Ishikawa (cell line): ENCODE measurements around the gene PRSS38.

ENCODE experiments used
- CEBPB ChIP-seq: IDR thresholded peaks from 2 replicates; pipeline ENCODE4 v1.6.1; 2012
- CREB1 ChIP-seq: IDR thresholded peaks from 2 replicates; pipeline ENCODE4 v1.6.1; 2012; ENCODE audit warnings: low read depth
- EP300 ChIP-seq: IDR thresholded peaks from 2 replicates; pipeline ENCODE4 v1.6.1; 2012; ENCODE audit warnings: borderline replicate concordance
- NFIC ChIP-seq: IDR thresholded peaks from 2 replicates; pipeline ENCODE4 v1.6.1; 2012
- RAD21 ChIP-seq: IDR thresholded peaks from 2 replicates; pipeline ENCODE4 v1.6.1; 2012; ENCODE audit warnings: low read depth
- REST ChIP-seq: IDR thresholded peaks from 2 replicates; pipeline ENCODE4 v1.6.1; 2012; ENCODE audit warnings: low read depth, mild to moderate bottlenecking
- TCF12 ChIP-seq: IDR thresholded peaks from 2 replicates; pipeline ENCODE4 v1.6.1; 2012; ENCODE audit warnings: low read depth

- TF ChIP-seq CREB1 (no peak), RAD21 (no peak), NFIC (no peak), TCF12 (no peak), CEBPB (no peak), EP300 (no peak), REST (no peak)
Observed at GRCh38 chr1:227781314-227781930, 34.1 kb upstream of the PRSS38 start.
